Activated CD4-positive, alpha-beta T cell treated with anti-CD3 and anti-CD28 coated beads for 36 hours (primary cell): ENCODE data around the gene WNT3A. TPM values are rescaled to one million over a fixed set of nuclear protein-coding genes. Genes with fewer than 3 reads are reported as not detected.
A peak's percentile ranks its signal among the peaks of the same experiment; 100 is the strongest.

ENCODE experiments used
- ATAC-seq: fragments of 200-7000 bp; cut with Tn5 transposase; one replicate; pipeline ENCODE4 v1.10.0; 2021; ENCODE audit warnings: mild to moderate bottlenecking, moderate library complexity
- CTCF ChIA-PET: fragments of 350-600 bp; sonication (Branson Sonifier 250); formaldehyde crosslinking; loops from one replicate; lab custom pipeline; 2021; ENCODE audit warnings: antibody characterized with exemption; lab: Charles Lee
- POLR2A ChIA-PET: fragments of 350-600 bp; sonication (Branson Sonifier 250); formaldehyde crosslinking; loops from one replicate; lab custom pipeline; 2021; ENCODE audit warnings: antibody characterized with exemption, inconsistent platforms; lab: Charles Lee
- DNase-seq: peaks from one replicate; pipeline ENCODE4 v3.0.0-alpha.2; 2020
- H3K27ac Mint-ChIP-seq: one replicate; pipeline ENCODE4 v1.8.0; 2021; ENCODE audit warnings: mixed read lengths
- H3K27me3 Mint-ChIP-seq: one replicate; pipeline ENCODE4 v1.8.0; 2021; ENCODE audit warnings: mixed read lengths
- H3K36me3 Mint-ChIP-seq: one replicate; pipeline ENCODE4 v1.8.0; 2021; ENCODE audit warnings: low read depth, mixed read lengths
- H3K4me1 Mint-ChIP-seq: one replicate; pipeline ENCODE4 v1.8.0; 2021; ENCODE audit warnings: mixed read lengths
- H3K4me3 Mint-ChIP-seq: one replicate; pipeline ENCODE4 v1.8.0; 2021; ENCODE audit warnings: mild to moderate bottlenecking, moderate library complexity, mixed read lengths
- H3K9me3 Mint-ChIP-seq: one replicate; pipeline ENCODE4 v1.8.0; 2021; ENCODE audit warnings: low read depth, mixed read lengths
- intact Hi-C, 2 experiments: fragments of 100-400 bp; cut with DNase I in 1 of 2; cut with micrococcal nuclease in 1 of 2; formaldehyde crosslinking; loops; one replicate each; pipeline versions ENCODE4 v1.14.2 to v1.15.1; 2022 to 2024; cut with DNase I, micrococcal nuclease
- total RNA-seq, 2 experiments: library from RNA; stranded (reverse); gene quantifications; one replicate each; pipeline ENCODE4 v1.2.3, GENCODE V29; 2021

WNT3A gene
- total RNA-seq, 2 experiments from 2014 or later: not detected

DNA sequence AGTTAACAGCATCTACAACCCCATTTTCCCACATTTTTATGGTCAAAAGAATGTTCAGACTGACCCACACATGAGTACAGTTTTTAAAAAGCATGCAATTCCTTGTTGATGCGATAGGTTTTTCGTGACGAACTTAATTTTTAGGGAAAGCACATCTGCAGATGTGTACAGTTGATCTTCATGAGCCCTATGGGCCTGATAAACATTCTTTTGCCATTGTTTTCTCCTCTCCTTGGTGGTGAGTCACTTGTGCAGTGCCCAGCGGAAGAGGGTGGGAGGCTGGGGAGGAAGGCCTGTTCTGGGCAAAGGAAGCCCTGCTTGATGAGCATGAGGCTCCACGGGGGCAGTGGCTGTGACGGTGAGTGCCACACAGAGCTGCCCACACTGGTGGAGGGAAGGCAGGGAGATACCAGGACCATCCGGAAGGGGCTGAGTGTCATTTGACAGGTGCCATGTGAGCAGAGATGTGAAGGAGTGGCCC lies 81.0 kb downstream of the WNT3A start:
- POLR2A ChIA-PET: interaction anchor here (1.0 to 1.3 kb wide), 2 partner anchors 10 to 13 kb away, joined by 3 read pairs; no protein-coding TSS in a partner anchor
- Mint-ChIP-seq H3K9me3 (no peaks in the 10 kb centered on the region), H3K36me3 (peaks cover 79% of the 10 kb centered on the region), H3K27me3 (no peaks in the 10 kb centered on the region), H3K27ac (peak overlapping the region; percentile 79), H3K4me3 (peak overlapping the region; percentile 44), H3K4me1 (peaks cover 87% of the 10 kb centered on the region)
- intact Hi-C loops: no loop called here
- DNase-seq: peak; percentile 45
- ATAC-seq: peak; percentile 28
- CTCF ChIA-PET: no interaction called here

DNA sequence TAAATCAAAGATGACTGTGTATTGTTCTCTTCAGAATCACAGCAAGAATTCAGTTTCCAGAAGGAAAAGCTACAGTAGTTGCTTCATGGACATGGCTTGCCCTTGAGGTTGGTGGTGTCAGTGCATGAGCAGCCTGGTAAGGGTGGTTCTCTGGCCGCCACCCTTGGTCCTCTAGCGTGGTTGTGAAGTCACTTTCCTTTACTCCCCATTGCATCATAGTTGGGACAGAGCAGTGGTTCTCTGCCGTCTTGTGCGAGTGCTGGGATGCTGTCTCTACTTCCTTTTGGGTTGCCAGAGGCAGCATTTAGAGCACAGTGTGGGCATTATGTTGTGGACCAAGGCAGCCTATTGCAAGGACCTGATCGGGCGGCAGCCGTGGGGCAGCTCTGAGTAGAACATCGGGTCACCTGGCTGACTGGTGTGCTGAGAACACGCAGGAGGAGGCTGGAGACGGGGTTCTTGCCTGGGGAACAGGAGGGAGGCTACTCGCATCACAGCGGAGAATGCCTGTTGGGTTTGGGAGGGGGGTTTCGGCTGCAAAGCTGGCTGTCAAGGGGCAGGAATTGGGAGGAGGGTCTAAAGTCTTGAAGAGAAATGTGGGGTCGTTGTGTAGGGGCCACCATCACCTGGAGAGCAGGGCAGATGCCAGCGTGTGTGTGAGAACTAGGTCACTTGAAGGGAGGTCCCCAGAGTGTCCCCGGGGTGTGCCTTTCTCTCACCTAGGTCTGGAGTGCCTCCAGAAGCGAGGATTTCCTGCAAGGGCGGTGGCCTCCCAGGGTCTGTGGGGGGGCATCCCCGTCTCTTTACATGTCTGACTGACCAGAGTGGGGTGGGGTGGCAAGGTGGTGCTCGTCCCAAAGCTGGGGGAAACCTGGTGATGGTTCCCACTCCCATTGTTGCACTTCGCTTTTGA lies 82.0 kb downstream of the WNT3A start:
- POLR2A ChIA-PET: interaction anchor here (1.1 to 1.2 kb wide), 2 partner anchors 9 to 11 kb away, joined by 3 to 5 read pairs; no protein-coding TSS in a partner anchor
- H3K36me3 Mint-ChIP-seq: peaks cover 78% of the 10 kb centered on the region
- DNase-seq: peak; percentile 10
- H3K4me1 Mint-ChIP-seq: peaks cover 88% of the 10 kb centered on the region
- H3K4me3 Mint-ChIP-seq: no peak overlapping the region
- no peak for ATAC-seq
- H3K27ac Mint-ChIP-seq: peak overlapping the region; percentile 79
- CTCF ChIA-PET: no interaction called here
- H3K9me3 Mint-ChIP-seq: no peaks in the 10 kb centered on the region
- no peaks in the 10 kb centered on the region for H3K27me3 Mint-ChIP-seq
- intact Hi-C loops: no loop called here

DNA sequence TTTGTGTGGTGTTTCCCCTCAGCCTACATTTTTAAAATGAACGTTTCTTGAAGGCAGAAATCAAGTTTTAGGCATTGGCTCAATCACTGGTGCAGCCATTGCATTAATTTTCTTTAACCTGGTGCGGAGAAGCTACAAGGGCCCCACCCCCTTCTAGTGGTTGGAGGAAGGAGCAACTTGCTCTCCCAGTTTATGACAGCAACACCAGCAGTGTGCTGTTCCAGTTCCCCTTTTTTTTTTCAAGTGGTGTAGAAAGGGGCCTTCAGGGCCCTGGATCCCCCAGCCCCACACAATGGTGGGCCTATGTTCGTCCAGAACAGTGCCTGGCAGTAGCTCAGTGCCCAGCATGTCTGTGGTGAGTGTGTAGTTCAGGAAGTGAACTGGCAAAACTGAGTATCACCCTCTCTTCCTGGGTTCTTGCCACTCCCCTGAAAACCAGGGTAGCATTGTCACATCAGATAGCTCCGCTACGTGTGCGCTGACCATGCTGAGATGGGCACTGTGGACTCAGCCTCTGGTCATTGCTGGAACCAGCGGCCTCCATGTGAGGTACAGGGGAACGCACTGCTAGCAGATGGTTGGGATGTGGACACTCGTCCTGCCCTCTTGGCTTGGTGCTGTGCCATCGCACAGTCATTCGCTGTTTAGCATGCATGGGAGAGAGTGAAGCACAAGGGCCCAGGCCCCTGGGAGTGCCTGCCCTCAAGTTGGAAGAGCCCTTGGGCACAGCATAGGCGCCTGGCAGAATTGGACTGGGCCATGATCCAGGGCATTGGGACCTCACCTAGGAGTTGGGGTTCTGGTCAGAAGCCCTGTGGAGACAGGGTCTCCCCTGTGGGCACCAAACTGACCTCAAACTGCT lies 83.0 kb downstream of the WNT3A start:
- ATAC-seq (no peak), DNase-seq (peak; percentile 3)
- H3K4me1 Mint-ChIP-seq: peaks cover 83% of the 10 kb centered on the region
- H3K9me3 Mint-ChIP-seq: peaks cover 6% of the 10 kb centered on the region
- peak overlapping the region; percentile 79 for H3K27ac Mint-ChIP-seq
- intact Hi-C loops: no loop called here
- ChIA-PET CTCF (no interaction called here), POLR2A (interaction anchor here (1.1 to 1.2 kb wide), 2 partner anchors 8 to 10 kb away, joined by 3 to 5 read pairs; no protein-coding TSS in a partner anchor)
- no peaks in the 10 kb centered on the region for H3K27me3 Mint-ChIP-seq
- peaks cover 78% of the 10 kb centered on the region for H3K36me3 Mint-ChIP-seq
- H3K4me3 Mint-ChIP-seq: no peak overlapping the region

DNA sequence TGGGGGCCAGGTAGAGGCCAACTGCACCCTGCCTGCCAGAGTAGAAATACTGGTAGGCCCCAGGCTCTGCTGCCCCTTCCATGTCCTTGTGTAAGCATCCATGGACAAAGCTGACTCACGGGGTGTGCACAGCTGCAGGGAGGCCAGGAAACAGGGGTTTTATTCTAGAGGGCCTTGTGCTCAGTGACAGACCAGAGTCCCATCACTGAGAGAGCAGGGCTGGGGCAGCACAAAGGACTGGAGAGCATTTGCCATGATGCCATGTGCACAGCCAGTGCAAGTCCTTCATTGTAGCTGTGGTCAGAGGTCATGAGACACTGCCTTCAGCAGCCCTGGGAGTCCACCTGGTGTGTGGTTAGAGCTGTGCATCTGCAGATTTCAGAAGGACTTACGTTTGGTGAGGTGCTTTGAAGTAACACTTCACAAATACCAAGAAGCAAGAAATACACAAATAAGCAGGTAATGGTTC lies 83.8 kb downstream of the WNT3A start:
- ATAC-seq: no peak
- peak overlapping the region; percentile 75 for H3K27ac Mint-ChIP-seq
- intact Hi-C loops: no loop called here
- ChIA-PET CTCF (no interaction called here), POLR2A (interaction anchor here (0.9 kb wide), 1 partner anchor 9 kb away, joined by 5 read pairs; no protein-coding TSS in a partner anchor)
- H3K4me3 Mint-ChIP-seq: no peak overlapping the region
- peaks cover 80% of the 10 kb centered on the region for H3K4me1 Mint-ChIP-seq
- peaks cover 10% of the 10 kb centered on the region for H3K9me3 Mint-ChIP-seq
- H3K36me3 Mint-ChIP-seq: peaks cover 77% of the 10 kb centered on the region
- peak; percentile 6 for DNase-seq
- H3K27me3 Mint-ChIP-seq: no peaks in the 10 kb centered on the region

DNA sequence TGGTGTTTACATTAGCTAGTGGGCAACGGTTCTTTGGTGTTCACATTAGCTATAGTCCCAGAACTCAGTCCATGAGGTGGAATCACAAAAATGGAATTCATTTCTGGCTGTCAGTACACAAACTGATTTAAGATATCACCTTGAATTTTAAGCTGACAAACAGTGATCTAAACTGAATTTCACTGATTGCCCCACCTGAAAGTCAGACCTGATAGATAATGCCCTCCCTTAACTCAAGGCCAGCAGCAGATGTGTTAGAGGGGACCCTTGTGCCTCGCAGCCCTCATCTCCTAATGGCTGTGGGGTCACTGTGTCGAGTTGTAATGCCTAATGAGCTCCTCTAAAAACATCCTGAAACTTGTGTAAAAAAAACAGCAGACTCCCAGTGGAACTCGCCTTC lies 84.3 kb downstream of the WNT3A start:
- no peaks in the 10 kb centered on the region for H3K27me3 Mint-ChIP-seq
- H3K36me3 Mint-ChIP-seq: peaks cover 79% of the 10 kb centered on the region
- peaks cover 10% of the 10 kb centered on the region for H3K9me3 Mint-ChIP-seq
- DNase-seq (no peak), ATAC-seq (no peak)
- CTCF ChIA-PET: no interaction called here
- H3K4me1 Mint-ChIP-seq: peaks cover 79% of the 10 kb centered on the region
- H3K27ac Mint-ChIP-seq: peak overlapping the region; percentile 75
- intact Hi-C loops: no loop called here
- POLR2A ChIA-PET: interaction anchor here (0.9 kb wide), 1 partner anchor 9 kb away, joined by 5 read pairs; no protein-coding TSS in a partner anchor
- H3K4me3 Mint-ChIP-seq: no peak overlapping the region

DNA sequence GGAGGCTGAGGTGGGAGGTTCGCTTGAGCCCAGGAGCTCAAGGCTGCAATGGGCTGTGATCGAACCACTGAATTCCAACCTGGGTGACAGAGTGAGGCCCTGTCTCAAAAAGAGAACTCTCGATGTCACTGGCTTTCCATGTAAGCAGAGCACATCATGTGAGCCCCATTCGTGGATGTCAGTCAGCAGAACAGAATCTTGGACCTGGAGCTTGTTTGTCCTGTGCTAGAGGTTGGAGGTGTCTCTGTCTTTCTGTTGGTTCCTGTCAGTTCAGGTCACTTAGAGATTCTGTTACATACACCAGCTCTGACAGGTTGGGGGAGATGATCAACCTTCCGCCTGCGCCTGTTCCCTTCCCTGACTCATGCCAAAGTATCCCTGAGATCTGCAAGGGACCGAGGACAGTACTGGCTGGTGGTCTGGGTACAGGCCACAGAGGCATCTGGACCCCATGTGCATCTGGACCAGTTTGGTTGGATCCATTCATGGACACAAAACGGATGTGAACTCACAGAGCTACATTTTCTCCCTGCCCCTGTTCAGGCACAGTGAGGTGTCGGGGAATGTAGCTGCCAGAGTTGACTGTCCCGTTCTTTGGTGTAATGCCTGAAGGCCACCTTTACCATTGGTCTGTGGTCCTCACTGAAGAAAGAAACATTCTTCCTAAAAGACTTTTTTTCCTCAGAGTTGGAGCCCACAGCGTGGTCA lies 85.7 kb downstream of the WNT3A start:
- Mint-ChIP-seq H3K27ac (no peak overlapping the region), H3K36me3 (peaks cover 81% of the 10 kb centered on the region), H3K4me1 (peaks cover 65% of the 10 kb centered on the region), H3K9me3 (peaks cover 10% of the 10 kb centered on the region), H3K27me3 (no peaks in the 10 kb centered on the region), H3K4me3 (no peak overlapping the region)
- CTCF ChIA-PET: interaction anchor here (0.5 to 1.0 kb wide), 6 partner anchors 10 to 184 kb away, joined by 3 to 4 read pairs (median 4); partner anchors contain the start of gene ARF1
- intact Hi-C loops: no loop called here
- POLR2A ChIA-PET: interaction anchor here (0.6 to 1.5 kb wide), 3 partner anchors 10 to 387 kb away, joined by 3 to 6 read pairs (median 5); no protein-coding TSS in a partner anchor
- DNase-seq (no peak), ATAC-seq (no peak)

DNA sequence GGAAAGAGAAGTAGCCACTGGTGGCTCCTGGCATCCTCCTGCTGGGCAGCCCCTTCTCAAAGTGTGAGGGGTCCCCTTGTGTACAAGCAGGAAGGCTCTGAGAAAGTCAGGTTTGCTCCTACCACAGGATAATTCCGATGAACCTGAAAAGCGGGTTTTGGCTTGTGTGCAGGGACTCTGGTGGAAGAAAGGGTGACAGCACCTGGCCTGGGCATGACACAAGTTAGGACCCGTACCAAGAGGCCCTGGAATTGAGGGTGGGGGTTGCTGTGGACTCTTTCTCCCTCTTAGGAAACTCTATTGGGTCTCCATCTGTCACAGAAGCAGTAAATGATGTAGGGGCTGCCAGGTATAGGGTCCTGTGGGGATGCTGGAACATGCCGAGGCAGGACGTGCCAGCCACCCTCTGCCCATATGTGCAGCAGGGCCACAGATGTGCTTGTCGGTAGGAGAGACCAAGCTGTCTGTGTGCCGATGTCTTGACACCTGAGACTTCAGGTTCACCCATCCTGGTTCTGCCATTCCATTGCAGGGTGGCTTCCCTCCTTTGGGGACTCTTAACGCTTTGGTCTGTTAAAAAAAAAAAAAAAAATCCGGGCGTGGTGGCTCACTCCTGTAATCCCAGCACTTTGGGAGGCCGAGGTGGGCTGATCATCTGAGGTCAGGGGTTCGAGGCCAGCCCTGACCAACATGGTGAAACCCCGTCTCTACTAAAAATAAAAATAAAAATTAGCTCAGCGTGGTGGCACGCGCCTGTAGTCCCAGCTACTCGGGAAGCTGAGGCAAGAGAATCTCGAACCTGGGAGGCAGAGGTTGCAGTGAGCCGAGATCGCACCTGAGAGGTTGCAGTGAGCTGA lies 86.5 kb downstream of the WNT3A start:
- ATAC-seq (no peak), DNase-seq (no peak)
- Mint-ChIP-seq H3K4me3 (no peak overlapping the region), H3K27ac (no peak overlapping the region), H3K27me3 (no peaks in the 10 kb centered on the region), H3K36me3 (peaks cover 78% of the 10 kb centered on the region), H3K4me1 (peaks cover 57% of the 10 kb centered on the region), H3K9me3 (peaks cover 10% of the 10 kb centered on the region)
- ChIA-PET CTCF (interaction anchor here (0.5 kb wide), 1 partner anchor 183 kb away, joined by 4 read pairs; no protein-coding TSS in a partner anchor), POLR2A (interaction anchor here (0.6 to 1.5 kb wide), 3 partner anchors 9 to 1317 kb away, joined by 4 to 16 read pairs (median 6); no protein-coding TSS in a partner anchor)
- intact Hi-C loops: no loop called here

DNA sequence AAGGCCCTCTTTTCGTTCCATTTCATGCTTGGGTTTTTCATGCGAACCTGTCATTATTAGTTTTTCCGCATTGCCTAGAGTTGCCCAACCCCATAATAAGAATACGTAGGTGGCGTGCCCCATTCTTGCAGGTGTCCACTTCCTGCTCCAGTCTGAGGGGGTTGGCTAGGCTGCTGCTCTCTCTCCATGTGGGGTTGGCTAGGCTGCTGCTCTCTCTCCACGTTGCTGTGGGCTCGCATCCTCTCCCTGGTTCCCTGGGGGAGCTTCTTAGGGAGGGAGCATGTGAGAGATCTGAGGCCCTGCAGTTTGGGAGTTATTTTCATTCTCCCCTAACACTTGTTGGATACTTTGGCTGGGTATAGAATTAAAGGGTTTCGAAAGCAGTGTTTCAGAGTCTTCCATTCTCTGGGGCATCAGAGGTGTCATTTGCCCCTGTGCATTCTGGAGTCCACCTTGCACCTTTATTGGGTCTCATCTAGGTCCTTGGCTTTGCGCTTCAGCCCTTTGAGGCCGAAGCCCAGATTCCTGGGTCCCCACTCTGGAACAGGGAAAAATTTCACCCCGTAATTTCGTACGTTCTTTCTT lies 87.7 kb downstream of the WNT3A start:
- ChIA-PET CTCF (interaction anchor here (0.8 to 1.0 kb wide), 2 partner anchors 17 to 88 kb away, joined by 3 to 6 read pairs; partner anchors contain the start of gene WNT3A), POLR2A (no interaction called here)
- ATAC-seq (no peak), DNase-seq (no peak)
- Mint-ChIP-seq H3K27ac (no peak overlapping the region), H3K36me3 (peaks cover 76% of the 10 kb centered on the region), H3K4me1 (peaks cover 45% of the 10 kb centered on the region), H3K4me3 (no peak overlapping the region), H3K9me3 (peaks cover 10% of the 10 kb centered on the region), H3K27me3 (no peaks in the 10 kb centered on the region)
- intact Hi-C loops: no loop called here

DNA sequence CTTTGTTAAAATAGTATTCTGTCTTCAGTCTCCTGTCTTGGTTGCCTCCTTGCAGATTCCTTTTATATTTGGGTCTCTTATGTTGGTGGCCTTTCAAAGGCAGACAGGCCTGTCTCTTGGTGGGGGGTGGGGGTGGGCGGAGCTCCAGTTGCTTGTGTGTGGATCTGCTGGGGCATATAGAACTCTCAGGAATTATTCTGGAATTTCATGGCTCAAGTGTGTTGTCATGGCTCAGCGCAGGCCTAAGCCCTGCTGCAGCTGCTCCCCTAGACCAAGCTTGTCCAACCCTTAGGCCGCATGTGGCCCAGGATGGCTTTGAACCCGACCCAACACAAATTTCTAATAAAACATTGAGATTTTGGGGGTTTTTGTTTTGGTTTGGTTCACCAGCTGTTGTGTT lies 88.4 kb downstream of the WNT3A start:
- Mint-ChIP-seq H3K9me3 (peaks cover 10% of the 10 kb centered on the region), H3K4me3 (no peak overlapping the region), H3K36me3 (peaks cover 78% of the 10 kb centered on the region), H3K27ac (no peak overlapping the region), H3K4me1 (peaks cover 38% of the 10 kb centered on the region), H3K27me3 (no peaks in the 10 kb centered on the region)
- CTCF ChIA-PET: interaction anchor here (0.8 to 1.0 kb wide), 2 partner anchors 18 to 88 kb away, joined by 3 to 6 read pairs; partner anchors contain the start of gene WNT3A
- POLR2A ChIA-PET: no interaction called here
- DNase-seq (no peak), ATAC-seq (no peak)
- intact Hi-C loops: no loop called here
